HG03342 (cell line): Measurements from ENCODE around the gene LCN12.

Experiments
- ATAC-seq: cut with Tn5 transposase; IDR thresholded peaks from one replicate; pipeline ENCODE4 v1.9.1; 2021; ENCODE audit warnings: mild to moderate bottlenecking, moderate library complexity; ENCODE audit not compliant: unreplicated experiment

The LCN12 gene

DNA sequence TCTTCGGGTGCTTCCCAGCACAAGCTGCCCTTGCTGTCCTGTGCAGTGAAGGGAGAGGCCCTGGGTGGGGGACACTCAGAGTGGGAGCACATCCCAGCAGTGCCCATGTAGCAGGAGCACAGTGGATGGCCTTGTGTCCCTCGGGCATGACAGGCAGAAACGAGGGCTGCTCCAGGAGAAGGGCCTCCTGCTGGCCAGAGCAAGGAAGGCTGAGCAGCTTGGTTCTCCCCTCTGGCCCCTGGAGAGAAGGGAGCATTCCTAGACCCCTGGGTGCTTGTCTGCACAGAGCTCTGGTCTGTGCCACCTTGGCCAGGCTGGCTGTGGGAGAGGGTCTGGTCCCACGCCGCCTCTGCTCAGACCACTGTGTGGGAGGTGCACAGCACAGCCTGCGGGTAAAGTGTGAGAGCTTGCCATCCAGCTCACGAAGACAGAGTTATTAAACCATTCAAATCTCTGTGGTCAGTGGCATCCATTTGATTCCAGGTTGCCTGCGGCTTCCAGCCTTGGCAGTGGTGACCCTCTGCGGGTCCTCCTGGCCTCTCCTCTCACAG lies 25.8 kb upstream of the LCN12 start:
- ATAC-seq, result no peak

DNA sequence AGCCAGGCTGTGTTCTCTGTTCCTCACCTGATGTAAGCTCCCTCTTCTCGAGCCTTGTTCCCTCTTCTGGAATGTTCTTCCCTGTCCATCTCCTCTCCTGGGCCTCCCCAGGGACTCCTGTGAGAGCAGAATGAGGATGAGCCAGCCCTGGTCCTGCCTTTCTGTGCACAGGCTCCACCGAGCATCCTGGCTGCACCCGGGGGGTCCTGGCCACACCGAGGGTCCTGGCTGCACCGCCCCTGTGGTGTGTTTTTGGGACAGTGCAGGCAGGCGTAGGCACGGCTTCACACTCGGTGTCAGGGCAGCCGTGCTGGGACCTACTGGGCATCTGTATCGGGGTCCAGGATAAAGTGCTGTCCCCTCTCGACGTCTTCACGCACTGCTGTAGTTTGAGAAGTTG lies 25.3 kb upstream of the LCN12 start:
- ATAC-seq, result no peak

DNA sequence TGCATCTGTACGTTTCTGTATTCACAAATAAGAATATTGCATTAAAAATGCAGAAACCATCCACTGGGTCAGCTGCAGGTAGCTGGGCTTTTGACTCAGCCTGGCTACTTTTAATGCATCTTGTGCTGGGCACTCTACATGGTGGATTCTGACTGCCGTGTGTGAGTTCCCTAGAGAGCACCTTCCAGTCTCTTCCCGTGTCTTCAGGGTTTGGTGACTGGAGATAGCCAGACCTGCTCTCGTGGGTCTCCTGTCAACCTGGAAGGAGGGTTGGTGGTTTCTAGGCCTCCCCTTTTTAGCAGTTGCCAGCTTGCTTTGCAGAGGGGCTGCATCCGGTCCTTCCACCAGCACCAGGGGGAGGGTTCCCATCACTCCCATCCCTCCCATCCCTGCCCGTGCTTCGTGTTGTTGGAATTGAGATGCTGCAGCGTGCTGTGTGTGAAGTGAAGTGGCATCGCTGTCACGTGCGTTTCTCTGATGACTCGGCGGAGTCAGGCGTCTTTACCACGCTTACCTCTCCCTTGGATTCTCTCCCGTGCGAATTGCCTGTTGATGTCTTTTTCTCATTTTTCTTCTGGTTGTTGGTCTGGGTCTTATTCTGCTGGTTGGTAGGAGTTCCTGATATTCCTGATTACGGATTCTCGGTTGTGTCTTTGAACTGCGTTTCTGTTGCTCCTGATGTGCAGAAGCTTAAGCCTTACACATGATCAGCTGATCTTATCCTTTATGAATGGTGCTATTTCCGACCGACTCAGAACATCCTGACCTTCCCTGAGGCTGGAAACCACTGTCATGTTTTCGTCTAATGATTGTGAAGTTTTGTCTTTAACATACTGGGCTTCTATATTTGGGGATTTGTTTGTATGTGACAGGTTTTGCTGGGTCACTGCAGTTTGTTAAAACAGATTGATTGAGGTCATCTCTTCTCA lies 24.5 kb upstream of the LCN12 start:
- no peak for ATAC-seq

DNA sequence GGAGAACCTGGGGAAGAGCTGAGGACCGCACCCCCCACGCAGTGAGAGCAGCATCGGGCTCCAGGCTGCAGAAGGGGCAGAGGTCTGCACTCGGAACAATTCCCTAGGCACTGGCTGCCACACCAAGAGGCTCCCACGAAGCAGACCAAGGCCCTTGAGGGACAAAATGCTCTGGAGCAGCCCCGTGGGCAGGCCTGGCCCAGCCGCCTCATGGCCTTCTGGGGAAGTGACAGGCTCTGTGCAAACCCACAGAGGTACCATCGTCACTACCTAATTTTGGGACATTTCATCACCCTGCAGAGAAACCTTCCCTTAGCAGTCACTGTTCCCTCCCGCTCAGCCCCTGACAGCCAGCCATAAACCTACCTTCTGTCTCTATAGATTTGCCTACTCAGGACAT lies 23.5 kb upstream of the LCN12 start:
- ATAC-seq, result no peak

DNA sequence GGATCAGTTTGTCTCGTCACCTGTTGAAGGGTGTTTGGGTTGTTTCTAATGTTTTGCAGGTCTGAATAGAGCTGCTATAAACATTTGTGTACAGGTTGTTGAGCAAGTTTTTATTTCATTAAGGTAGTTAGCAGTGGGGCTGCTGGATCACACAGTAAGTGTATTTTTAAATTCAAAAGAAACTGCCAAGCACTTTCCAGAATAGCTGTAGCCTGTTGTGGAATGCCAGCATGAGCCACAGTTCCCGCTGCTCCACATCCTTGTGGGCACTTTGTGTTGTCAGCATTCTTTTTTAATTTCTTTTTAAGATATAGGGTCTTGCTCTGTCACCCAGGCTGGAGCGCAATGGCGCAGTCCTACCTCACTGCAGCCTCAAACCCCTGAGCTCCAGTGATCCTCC lies 22.1 kb upstream of the LCN12 start:
- no peak for ATAC-seq

DNA sequence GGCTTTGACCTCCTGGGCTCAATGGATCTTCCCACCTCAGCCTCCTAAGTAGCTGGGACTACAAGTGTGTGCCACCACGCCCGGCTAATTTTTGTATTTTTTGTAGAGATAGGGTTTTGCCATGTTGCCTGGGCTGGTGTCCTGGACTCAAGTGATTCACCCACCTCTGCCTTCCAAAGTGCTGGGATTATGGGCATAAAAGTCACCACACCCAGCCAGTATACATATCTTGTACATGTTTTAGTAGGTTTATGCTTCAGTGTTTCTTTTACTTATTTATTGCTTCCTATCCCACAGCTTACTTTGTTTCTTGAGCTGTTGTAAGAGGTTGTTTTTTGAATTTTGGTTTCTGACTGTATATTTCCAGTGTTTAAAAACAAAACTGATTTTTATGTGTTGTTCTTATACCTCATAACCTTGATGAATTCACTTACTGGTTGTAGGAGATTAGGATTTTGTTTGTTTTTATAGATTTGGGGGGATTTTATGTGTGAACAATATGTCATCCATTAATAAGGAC lies 20.4 kb upstream of the LCN12 start:
- ATAC-seq, result no peak

DNA sequence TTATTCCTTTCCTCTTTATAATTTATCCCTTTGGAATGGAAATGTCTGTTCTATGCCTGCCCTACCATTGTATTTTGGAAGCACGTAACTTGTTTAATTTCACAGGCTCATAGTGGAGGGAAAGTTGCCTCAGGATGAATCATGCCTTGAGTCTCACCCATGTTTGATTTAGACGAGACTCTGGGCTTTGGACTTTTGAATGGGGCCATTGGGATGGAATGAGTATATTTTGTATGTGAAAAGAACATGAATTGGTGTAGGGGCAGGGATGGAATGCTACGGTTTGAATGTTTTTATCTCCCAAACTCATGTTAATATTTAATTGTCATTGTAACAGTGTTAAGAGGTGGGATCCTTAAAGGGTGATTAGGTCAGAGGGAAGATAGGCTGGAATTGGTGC lies 17.8 kb upstream of the LCN12 start:
- ATAC-seq, result no peak

DNA sequence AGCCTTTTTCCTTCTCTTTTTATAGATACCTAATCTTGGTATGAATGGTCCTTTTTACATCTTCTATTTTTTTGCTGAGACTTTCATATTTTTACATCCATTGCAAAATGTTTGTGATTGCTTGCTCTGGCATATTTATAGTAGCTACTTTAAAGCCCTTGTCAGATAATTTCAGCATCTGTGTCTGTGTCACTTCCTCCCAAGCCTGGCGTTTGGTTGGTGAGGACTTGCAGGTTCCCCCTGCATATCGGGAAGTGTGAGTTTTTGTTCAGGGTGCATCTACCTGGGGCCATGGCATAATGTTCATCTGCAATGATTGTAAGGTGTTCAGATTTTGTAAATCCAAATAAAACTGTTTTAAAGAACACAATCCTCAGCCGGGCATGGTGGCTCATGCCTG lies 16.4 kb upstream of the LCN12 start:
- no peak for ATAC-seq

DNA sequence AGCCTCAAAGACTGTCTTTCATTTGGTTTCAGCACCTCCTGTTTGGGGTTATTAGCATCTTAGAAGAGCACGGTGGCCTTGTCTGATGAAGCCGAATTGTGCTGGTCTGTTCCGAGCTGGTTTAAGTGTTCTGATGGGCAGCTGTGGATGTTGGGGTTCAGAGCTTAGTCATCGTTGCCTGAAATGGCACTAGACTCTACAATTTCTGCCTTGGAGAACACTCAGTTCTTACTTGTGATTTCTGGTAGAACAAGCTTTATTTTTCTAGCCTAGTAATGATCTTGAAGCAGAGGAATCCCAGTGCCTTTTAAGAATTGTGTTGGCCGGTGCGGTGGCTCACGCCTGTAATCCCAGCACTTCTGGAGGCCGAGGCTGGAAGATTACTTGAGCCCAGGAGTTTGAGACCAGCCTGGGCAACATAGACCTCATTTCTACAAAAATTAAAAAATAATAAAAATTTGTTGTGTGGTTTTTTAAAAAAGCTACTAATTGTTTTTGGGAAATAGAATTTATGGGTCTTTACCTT lies 15.4 kb upstream of the LCN12 start:
- no peak for ATAC-seq

DNA sequence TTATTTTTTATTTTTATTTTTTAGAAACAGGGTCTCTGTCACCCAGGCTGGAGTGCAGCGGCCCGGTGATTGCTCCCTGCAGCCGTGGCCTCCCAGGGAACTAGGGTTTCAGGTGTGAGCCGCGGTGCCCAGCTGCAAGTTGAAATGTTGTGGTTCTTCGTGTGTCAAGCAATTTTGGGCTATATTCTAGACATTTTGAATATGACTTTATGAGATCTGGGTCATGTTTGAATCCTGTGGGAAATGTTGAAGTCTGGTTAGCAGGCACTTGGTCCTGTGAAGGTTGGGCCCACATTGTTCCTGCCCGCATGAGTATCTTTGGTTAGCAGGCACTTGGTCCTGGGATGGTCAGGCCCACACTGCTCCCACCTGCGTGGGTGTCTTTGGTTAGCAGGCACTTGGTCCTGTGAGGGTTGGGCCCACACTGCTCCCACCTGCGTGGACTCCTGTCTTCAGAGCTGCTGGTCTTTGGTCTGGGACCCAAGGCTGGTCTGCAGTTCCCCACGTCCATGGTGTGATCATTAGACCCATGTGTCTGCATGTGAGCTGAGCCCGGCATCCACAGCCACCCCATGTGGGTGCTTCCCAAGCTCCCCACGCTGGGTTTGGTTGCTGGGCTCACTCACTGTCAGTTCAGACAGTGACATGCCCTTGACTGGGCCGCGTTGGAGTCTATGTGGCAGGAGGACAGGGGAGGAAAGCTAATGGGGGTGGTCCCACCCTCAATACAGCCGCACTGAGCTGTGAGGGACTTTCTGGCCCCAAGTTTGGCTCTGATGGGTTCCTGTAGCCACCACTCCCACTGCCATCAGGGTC lies 14.7 kb upstream of the LCN12 start:
- no peak for ATAC-seq

DNA sequence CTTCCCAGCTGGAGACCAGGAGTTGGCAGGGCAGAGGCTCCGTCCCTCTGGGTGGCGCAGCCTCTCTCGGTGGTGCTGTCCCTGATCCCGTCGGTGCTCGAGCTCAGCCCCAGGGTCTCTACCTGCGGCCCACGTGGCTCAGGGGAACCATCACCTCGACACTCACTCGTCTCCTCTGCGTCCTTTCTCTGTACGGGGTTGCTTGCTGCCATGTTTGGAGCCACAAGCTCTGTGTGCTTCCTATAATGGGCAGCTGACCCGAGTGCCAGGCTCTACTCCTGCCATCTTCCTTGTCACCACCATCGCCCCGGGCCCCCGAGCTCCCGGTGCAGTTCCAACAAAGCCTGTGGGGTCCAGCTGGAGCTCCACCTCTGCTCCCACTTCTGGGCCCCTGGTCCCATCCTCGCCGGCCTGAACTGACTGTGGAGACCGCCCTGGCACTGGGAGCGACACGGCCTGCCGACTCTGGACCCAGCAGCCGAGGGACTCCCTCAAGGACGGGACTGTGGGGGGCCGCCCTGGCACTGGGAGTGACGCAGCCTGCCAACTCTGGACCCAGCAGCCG lies 12.6 kb upstream of the LCN12 start:
- ATAC-seq, result no peak

DNA sequence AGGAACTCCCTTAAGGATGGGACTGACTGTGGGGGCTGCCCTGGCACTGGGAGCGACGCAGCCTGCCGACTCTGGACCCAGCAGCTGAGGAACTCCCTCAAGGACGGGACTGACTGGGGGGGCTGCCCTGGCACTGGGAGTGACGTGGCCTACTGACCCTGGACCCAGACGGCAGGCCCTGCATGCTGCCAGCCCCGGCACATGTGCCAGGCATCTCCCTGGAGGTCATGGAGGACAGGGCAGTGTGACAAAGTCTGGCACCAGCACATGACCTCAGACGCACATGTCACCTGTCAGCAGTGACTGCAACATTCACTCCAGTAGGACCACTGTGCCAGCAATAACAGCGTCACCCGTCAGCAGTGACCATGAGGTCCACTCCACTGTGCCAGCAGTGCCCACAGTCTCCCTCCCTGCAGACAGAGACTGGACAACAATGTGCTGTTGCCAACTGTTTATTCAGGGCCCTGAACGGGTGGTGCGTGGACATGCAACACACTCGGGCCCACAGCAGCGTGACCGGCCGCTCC lies 12.0 kb upstream of the LCN12 start:
- ATAC-seq, result no peak

DNA sequence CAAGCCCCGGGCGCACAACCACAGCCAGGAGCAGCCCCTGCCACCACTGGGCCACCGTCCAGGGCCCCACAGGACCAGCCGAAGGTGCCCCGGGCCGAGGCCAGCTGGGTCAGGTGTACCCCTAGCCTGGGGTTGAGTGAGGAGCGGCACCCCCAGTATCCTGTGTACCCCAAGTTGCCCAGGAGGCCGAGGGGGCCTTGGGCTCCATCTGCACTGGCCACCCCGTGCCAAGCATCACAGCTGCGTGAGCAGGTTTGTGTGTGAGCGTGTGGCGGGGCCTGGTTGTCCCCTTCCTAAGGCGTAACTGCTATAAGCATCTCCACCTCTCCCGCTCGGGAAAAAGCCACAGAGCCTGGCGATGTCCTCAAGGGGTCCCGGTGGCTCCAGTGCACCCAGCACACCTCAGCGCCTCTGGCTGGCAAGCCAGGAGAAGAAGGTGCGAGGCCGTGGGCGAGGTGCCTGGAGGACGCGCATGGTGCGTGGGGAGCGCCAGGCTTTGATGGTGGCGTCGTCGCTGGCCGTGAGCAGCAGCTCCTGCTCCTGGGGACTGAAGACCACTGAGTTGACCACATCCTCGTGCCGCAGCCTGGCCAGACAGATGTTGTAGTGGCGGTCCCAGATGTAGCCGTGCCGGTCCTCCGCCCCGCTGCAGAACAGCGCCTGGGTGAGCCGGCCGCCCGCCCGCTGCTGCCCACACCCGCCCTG lies 11.4 kb upstream of the LCN12 start:
- no peak for ATAC-seq

DNA sequence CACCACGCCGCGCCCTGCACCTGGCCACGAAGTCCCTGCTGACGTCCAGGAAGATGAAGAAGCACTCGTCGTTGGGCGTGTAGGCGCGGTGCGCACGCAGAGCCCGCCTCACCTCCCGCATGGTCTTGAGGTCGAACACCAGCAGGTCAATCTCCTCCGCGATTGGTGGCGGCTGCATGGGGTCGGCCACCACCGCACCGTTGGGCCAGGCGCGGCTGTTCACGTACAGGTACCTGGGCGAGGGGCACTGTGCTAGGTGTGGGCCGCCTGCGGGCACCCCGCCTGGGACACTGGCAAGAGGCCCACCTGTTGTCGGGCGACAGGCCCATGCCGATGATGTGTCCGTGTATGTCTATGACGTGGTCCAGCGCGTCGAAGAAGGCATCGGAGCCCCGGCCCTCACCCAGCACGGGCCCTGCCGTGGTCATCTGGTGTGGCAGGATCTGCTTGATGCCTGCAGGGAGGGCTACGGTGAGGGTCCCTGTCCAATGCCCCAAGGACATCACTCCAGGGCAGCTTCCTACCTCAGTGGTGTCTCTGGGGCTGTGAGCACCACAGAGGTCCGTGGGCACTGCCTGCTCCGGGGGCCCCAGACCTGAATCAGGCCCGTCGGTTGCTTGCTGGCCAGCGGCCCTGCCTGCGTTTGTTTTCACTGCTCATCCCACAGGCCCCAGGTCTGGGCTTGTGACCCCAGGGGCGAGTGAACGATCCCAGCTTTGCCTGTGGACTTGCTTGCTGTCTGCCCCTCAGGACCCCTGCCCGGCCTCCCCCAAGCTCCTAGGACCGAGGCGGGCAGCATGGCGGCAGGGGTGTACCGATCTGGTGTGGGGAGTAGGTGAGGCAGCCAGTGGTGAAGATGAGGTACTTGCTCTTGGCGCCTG lies 10.6 kb upstream of the LCN12 start:
- no peak for ATAC-seq

DNA sequence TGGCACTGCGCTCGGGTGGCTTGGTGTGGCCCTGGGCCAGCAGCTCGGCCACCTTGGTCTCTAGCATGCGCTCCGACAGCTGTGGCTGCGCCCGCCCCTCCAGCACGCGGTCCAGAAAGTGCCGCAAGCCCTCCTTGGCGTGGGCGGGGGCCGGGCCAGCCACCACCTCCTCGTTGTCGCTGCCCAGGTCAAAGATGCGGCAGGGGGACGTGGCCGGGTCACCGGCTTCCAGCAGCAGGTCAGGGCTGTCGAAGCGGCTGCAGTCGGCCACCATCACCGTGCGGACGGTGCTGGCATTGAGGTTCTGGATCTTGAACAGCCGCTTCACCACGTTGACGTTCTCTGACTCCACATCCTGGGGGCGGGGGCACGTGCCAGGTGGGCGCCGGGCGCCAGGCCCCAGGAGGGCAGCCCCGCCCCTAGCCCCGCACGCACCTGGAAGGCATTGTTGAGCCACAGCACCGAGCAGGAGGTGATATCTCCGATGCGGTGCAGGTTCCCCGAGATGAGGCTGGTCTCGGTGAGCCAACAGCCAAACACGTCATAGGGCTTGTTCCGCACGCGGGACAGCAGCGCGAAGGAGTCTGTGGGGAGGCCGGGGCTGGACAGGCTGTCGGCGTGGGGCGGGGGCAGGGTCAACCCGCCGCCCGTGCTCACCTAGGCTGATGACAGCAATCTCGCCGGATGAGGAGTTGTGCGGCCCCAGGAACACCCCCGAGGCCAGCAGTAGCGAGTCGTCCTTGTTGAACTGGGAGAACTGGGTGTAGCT lies 9.8 kb upstream of the LCN12 start:
- ATAC-seq, result no peak

DNA sequence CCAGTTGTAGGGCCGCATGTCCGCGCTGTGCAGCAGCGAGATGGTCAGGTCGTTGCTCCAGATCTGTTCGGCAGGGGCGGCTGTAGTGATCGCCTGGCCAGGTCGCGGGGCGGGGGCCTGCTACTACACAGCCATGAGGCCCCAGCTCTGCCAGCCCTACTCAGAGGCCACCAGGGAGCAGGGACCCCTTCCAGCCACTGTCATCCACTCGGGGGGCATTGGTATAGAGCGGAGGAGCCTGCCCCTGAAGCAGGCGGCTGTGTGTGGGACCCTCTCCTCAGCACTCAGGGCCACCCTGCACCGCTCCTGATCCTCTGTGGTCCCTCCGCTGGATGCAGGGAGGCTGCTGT lies 9.2 kb upstream of the LCN12 start:
- no peak for ATAC-seq

DNA sequence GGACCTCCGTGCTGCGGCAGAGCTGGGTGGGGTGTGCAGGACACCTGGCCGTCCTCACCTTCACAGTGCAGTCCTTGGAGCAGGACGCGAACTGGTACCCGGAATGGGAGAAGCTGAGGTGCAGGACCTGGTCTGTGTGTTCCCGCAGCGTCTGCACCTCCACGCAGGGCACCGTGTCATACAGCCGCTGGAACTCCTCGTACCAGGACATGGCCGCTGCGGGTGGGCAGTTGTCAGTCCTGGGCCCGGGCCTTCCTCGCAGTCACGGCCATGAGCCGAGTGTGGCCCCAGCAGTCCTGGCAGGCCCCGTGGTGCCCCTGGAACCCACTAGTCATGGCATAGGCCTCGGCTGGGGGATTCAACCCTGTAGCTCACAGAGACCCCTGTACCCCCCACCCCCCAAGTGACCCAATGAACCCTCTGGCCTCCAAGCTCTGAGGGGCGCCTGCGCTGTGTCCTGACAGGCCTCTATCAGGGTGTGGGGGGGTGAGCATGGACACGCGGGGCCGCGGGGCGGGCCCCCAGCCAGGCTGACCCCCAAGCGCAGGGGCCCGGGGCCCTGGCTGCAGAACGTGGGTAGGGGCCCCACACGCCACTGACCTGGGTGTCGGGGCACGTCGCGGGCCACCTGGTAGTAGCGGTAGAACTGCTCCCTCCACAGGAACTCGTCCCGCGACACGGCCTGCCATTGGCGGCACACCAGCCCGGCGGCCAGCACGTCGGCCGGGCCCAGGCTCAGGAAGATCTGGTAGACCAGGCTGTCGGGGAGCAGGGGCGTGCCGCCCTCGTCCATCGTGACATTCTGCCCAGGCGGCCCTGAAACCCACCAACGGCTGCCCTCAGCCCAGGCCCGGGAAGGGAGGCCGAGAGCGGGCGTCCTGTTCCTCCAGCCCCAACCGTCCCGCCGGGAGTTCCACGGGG lies 8.5 kb upstream of the LCN12 start:
- ATAC-seq, result peak; percentile 7

DNA sequence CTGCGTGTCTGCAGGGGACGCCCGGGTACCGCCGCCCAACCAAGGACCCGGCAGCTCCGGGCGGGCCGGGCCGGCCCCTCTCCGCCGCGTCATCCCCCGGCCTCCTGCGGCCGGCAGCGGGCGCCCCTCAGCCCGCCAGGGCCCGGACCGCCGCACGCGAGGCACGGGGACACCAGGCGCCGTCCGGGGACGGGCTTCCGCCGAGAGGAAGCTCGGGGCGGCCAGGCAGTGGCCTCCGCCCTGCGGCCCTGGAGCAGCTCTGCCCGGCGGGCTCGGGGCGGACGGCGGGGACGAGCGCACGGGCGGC lies 7.9 kb upstream of the LCN12 start:
- ATAC-seq, result peak; percentile 39
